Measurements from ENCODE around the gene CTDNEP1.

CTDNEP1 gene

GRCh38 chr17:7279448-7279847 is 27.9 kb upstream of the CTDNEP1 start:
- no peak for DNase-seq

GRCh38 chr17:7266784-7267183 is 15.2 kb upstream of the CTDNEP1 start:
- DNase-seq: no peak

- DNase-seq: no peak
Observed at GRCh38 chr17:7263801-7264078, 12.2 kb upstream of the CTDNEP1 start.

DNA sequence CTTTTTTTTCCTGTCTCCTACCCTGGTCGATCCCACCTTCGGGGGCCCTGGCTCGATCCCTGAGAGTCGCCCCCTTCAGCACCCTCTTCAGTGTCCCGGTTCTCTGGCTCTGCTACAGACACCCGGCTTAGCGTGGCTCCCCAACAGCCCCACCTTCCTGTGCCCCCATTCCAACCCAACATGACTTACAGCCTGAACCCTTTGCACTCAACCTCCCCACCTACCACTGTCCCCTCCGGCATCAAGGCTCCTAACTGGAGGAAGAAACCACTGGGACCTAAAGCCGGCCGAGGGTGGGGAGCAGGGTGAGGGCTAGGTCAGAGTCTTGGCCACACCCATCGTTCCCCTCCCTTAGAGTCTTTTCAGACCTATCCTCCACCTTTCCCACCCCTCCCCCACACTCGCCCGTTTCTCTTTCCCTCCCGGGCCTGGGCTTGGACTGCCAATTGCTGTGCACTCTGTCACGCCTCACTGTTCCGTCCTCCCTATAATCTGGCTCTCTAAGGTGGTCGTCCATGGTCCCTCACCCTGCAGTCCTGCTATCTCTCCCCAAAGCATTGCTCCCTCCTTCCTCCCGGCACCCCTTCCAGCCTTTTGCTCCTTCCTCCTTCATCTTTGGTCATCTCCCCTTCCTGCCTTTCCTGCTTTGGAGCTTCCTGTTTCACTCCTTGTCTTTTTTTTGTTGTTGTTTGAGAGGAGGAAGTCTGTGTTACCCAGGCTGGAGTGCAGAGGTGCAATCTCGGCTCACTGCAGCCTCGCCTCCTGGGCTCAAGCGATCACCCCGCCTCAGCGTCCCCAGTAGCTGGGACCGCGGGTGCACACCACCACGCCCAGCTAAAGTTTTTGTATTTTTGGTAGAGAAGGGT is 11.6 kb upstream of the CTDNEP1 start:
- no peak for DNase-seq

DNA sequence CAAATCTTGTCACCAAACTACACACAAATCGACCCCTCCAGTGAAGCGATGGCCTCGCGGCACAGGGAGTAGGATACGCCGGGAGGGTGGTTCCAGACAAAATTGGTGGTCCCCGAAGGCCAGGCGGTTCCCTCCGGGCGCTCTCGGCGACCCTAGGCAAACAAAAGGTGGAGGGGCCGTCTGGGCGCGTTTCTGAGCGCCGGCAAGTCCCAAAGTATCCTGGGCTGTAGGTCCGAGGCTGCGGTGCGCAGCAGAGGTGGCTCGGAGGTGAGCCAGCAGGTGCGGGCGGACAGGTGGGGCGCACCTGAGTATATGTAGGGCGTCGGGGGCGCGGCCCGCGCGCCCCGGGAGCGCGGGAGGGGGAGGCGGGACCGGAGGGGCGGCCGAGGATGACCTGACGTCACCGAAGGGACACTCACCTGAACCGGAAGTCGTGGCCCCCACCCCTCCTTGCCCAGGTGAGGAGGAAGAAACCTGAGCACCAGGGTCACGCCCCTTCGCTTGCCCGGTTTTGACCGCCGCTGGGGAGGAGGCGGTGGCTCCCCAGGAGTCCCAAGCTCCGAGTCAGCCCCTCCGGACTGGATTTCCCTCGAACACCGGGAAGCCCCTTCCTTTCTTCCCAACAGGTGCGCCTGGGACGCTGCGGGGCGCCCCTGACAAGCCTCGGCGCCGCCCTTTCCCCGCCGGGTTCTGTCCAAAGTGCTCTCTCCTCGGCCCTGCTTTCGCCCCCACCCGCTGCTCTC is 10.8 kb upstream of the CTDNEP1 start, which contains the start of gene CLDN7:
Gene CLDN7 (minus strand): TSS at position 287 of the 743 bp plus-strand sequence. CDS start 435 bp downstream, outside the sequence.
- no peak for DNase-seq

GRCh38 chr17:7261379-7262191 is 10.1 kb upstream of the CTDNEP1 start:
- peak; percentile 30 for DNase-seq

- DNase-seq: peak; percentile 42
Observed at GRCh38 chr17:7260651-7261378, 9.3 kb upstream of the CTDNEP1 start.

GRCh38 chr17:7260151-7260550 is 8.6 kb upstream of the CTDNEP1 start:
- no peak for DNase-seq

- no peak for DNase-seq
Observed at GRCh38 chr17:7259555-7259889, 8.0 kb upstream of the CTDNEP1 start.

GRCh38 chr17:7258731-7259554 is 7.4 kb upstream of the CTDNEP1 start:
- DNase-seq: no peak

GRCh38 chr17:7256766-7257456 is 5.4 kb upstream of the CTDNEP1 start:
- DNase-seq: no peak

DNA sequence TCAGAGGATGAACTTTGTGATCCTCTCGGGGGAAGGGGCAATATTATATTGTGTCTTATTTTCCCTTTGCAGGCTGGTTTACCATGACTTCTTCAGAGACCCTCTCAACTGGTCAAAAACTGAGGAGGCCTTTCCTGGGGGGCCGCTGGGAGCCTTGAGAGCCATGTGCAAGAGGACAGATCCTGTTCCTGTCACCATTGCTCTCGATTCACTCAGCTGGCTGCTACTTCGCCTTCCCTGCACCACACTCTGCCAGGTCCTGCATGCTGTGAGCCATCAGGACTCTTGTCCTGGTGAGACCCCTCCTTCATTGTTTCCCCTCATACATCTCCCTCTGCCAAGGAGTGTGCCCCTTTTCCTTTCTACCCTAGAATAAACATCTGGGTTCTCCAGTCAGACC is 3.0 kb upstream of the CTDNEP1 start:
- DNase-seq: no peak

DNA sequence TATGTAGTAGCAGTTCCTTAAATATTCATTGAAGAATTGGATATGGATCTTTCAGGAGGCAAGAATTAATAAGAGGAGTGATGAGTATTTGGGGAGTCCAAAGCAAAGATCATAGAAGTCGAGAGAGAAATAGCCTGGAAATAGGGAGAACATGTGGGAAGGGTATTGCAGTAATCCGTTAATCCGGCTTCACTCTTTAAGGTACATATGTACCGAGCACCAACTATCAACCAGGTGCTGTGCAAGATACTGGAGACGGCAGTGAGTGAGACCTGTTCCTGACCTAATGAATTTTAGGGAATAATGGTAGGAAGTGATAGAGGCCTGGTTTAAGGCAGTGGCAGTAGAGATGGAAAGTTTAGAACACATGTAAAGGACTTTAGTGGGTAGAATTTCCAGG is 1.5 kb upstream of the CTDNEP1 start:
- DNase-seq: no peak

GRCh38 chr17:7252176-7253043 is 876 bp upstream of the CTDNEP1 start, which contains the start of gene ELP5:
Gene ELP5, plus strand, starts transcription at chr17:7252215. Its CDS starts 336 bp downstream, at chr17:7252551.
- DNase-seq: peak; percentile 80

- DNase-seq: no peak
Observed at GRCh38 chr17:7250695-7251627, 573 bp downstream of the CTDNEP1 start.

DNA sequence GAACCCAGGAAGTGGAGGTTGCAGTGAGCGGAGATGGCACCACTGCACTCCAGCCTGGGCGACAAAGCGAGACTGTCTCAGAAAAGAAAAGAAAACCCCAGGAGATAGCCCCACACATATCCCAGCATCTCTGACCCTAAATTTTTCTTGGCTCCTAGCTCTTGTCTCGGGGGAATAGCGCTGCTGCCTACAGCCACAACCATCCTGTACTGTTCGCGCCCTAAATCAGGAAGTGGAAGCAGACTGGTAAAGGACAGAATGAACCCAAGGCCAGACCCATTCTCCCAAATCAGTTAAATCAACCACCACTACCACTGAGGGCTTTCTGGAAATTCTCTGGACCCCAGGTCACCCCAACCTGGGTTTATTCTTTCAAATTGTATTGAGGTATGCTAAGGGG is 1.7 kb downstream of the CTDNEP1 start:
- DNase-seq: no peak

- no peak for DNase-seq
Observed at GRCh38 chr17:7249214-7249613, 2.3 kb downstream of the CTDNEP1 start.

DNA sequence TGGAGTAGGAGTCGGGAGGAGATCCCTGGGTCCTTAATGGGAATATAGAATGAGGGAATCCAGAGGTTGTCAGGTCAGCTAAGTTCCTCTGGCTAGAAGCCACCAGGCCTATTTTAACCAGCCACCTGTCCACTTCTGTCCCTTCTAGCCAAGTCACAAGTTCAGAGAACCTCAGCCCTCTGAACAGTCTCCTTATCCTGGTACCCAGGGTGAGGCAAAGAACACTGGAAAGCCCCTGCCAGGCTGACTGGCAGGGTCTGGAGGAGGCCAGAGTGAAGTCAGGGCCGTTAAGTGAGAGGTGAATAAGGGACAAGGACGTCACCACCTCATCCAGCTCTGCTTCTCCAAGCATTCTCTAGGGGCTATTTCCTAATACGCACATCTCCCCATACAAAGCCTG is 2.7 kb downstream of the CTDNEP1 start:
- no peak for DNase-seq

- DNase-seq: no peak
Observed at GRCh38 chr17:7246779-7247178, 4.8 kb downstream of the CTDNEP1 start.
